ENCODE results near the gene UBE2V1. TPM values are rescaled to one million over a fixed set of nuclear protein-coding genes. Genes with fewer than 3 reads are reported as not detected.
"Not testable (repeated sequence)": the region's sequence is repeated elsewhere in the genome, so short reads cannot be mapped to it uniquely, and the experiment has no call there.

The UBE2V1 gene
- total RNA-seq, 1 donor from 2014 or later = 38.1 TPM

- DNase-seq (ENCODE audit: low read depth, low spot score) = no peak
Observed at GRCh38 chr20:50065325-50065615, 47.7 kb downstream of the UBE2V1 start.

- not testable (repeated sequence) for DNase-seq (ENCODE audit: low read depth, low spot score)
Observed at GRCh38 chr20:50063763-50064162, 49.2 kb downstream of the UBE2V1 start.

- no peak for DNase-seq (ENCODE audit: low read depth, low spot score)
Observed at GRCh38 chr20:50062006-50062838, 50.7 kb downstream of the UBE2V1 start.

- no peak for DNase-seq (ENCODE audit: low read depth, low spot score)
Observed at GRCh38 chr20:50061151-50062005, 51.6 kb downstream of the UBE2V1 start.

- DNase-seq (ENCODE audit: low read depth, low spot score) = no peak
Observed at GRCh38 chr20:50058662-50059402, 54.1 kb downstream of the UBE2V1 start.

GRCh38 chr20:50057714-50058053 is 55.3 kb downstream of the UBE2V1 start:
- no peak for DNase-seq (ENCODE audit: low read depth, low spot score)

GRCh38 chr20:50056951-50057713 is 55.8 kb downstream of the UBE2V1 start:
- no peak for DNase-seq (ENCODE audit: low read depth, low spot score)

- DNase-seq (ENCODE audit: low read depth, low spot score) = no peak
Observed at GRCh38 chr20:50056408-50056926, 56.5 kb downstream of the UBE2V1 start.

GRCh38 chr20:50055524-50056083 is 57.3 kb downstream of the UBE2V1 start:
- DNase-seq (ENCODE audit: low read depth, low spot score) = no peak

GRCh38 chr20:50054626-50055511 is 58.1 kb downstream of the UBE2V1 start:
- DNase-seq (ENCODE audit: low read depth, low spot score) = no peak

- no peak for DNase-seq (ENCODE audit: low read depth, low spot score)
Observed at GRCh38 chr20:50054231-50054547, 58.8 kb downstream of the UBE2V1 start.

- DNase-seq (ENCODE audit: low read depth, low spot score) = no peak
Observed at GRCh38 chr20:50053362-50054230, 59.4 kb downstream of the UBE2V1 start.

GRCh38 chr20:50052550-50053361 is 60.2 kb downstream of the UBE2V1 start:
- no peak for DNase-seq (ENCODE audit: low read depth, low spot score)

- no peak for DNase-seq (ENCODE audit: low read depth, low spot score)
Observed at GRCh38 chr20:50050660-50051308, 62.2 kb downstream of the UBE2V1 start.

- DNase-seq (ENCODE audit: low read depth, low spot score) = no peak
Observed at GRCh38 chr20:50050214-50050613, 62.7 kb downstream of the UBE2V1 start.

- DNase-seq (ENCODE audit: low read depth, low spot score) = no peak
Observed at GRCh38 chr20:50049442-50050026, 63.4 kb downstream of the UBE2V1 start.

All from pulmonary artery endothelial cell (primary cell).